ENCODE measurements around the gene SLC1A1. TPM values are rescaled to one million over a fixed set of nuclear protein-coding genes. Genes with fewer than 3 reads are reported as not detected.

The SLC1A1 gene
- total RNA-seq, 1 experiment from 2014 or later, result 3.2 TPM

DNA sequence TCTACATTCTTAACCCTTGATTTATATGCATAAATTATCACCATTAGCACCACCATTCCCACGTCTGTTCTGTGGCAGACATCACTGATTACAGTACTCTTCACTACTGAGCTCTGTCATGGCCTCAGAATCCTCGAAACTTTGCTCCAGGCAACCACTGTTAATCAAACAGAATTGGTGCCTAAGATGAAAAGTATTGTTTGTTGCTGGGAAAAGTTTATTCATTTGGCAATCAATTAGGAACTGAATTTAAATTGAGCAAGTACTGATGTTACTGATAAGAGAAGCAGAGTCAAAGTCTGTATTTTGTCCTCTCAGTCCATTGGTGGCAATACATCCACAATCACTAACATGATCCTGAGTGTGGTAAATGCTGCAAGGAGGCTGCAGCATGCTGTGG, 12.8 kb downstream of the SLC1A1 start:
- no peaks in the 10 kb centered on the region for H4K20me1 ChIP-seq (ENCODE audit: low read length)
- H3K4me3 ChIP-seq (ENCODE audit: low read length), result no peak overlapping the region
- DNase-seq (no peak), ATAC-seq (no peak)
- ChIA-PET CTCF (no interaction called here), POLR2A (ENCODE audit: unreplicated experiment) (interaction anchor here (0.7 kb wide), 1 partner anchor 16 kb away, joined by 3 read pairs; no protein-coding TSS in a partner anchor)
- H3K9me2 ChIP-seq (replicated peaks; ENCODE audit: low read length), result no peaks in the 10 kb centered on the region
- BruUV-seq (replicated peaks), result no TSS peak
- no peaks in the 10 kb centered on the region for H3F3A ChIP-seq (ENCODE audit: low read length, unreplicated experiment)
- H3K27ac ChIP-seq (ENCODE audit: low read length), result no peak overlapping the region
- no peaks in the 10 kb centered on the region for H3K79me2 ChIP-seq (ENCODE audit: low read length)
- intact Hi-C loops (cut with micrococcal nuclease), result no loop called here
- H3K9me3 ChIP-seq (ENCODE audit: low read length), result no peaks in the 10 kb centered on the region
- no peak overlapping the region for H2AFZ ChIP-seq (ENCODE audit: low read length)
- no peak overlapping the region for H3K4me2 ChIP-seq (ENCODE audit: low read length)
- TF ChIP-seq, protein P1, sequence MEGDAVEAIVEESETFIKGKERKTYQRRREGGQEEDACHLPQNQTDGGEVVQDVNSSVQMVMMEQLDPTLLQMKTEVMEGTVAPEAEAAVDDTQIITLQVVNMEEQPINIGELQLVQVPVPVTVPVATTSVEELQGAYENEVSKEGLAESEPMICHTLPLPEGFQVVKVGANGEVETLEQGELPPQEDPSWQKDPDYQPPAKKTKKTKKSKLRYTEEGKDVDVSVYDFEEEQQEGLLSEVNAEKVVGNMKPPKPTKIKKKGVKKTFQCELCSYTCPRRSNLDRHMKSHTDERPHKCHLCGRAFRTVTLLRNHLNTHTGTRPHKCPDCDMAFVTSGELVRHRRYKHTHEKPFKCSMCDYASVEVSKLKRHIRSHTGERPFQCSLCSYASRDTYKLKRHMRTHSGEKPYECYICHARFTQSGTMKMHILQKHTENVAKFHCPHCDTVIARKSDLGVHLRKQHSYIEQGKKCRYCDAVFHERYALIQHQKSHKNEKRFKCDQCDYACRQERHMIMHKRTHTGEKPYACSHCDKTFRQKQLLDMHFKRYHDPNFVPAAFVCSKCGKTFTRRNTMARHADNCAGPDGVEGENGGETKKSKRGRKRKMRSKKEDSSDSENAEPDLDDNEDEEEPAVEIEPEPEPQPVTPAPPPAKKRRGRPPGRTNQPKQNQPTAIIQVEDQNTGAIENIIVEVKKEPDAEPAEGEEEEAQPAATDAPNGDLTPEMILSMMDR (conservative IDR thresholded peaks at IDR 0.05; ENCODE audit: low read depth, low read length), result no peak
- TF ChIP-seq EZH2phosphoT487 (IDR thresholded peaks at IDR 0.05; ENCODE audit: borderline replicate concordance, low read length), result no peak
- no peak for TF ChIP-seq EZH2 (IDR thresholded peaks at IDR 0.05; ENCODE audit: low read length, unreplicated experiment)
- H3K9ac ChIP-seq (ENCODE audit: low read length), result no peak overlapping the region
- H3K27me3 ChIP-seq (ENCODE audit: low read length), result no peaks in the 10 kb centered on the region
- peaks cover 8% of the 10 kb centered on the region; the same call in 1 of the 2 replicates for H3K4me1 ChIP-seq (ENCODE audit: insufficient read depth, low read length)
- H3K36me3 ChIP-seq (ENCODE audit: low read depth, low read length), result no peaks in the 10 kb centered on the region

DNA sequence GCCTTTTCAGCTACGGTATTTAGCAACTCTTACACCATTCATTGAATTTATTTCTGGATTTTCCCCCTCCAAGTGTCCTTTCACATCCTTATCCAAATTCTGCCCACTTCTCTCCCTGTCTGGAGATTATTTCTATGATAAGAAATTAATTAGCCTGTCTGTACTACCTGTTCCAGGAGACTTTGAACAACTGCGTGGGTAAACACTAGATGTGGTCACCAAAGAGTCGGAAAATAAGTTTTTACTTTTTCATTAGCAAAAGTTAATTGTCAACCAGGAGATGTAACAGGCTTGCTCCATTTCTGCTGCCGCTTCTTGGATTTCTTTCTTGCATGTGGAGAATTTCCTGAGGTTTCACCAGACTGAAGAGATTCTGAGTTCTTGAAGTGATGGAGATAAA, 14.0 kb downstream of the SLC1A1 start:
- Histone ChIP-seq H3K27ac (ENCODE audit: low read length) (no peak overlapping the region), H4K20me1 (ENCODE audit: low read length) (no peaks in the 10 kb centered on the region), H3K27me3 (ENCODE audit: low read length) (no peaks in the 10 kb centered on the region), H3K9ac (ENCODE audit: low read length) (no peak overlapping the region), H3K9me2 (replicated peaks; ENCODE audit: low read length) (no peaks in the 10 kb centered on the region), H3K79me2 (ENCODE audit: low read length) (no peaks in the 10 kb centered on the region), H3K4me1 (ENCODE audit: insufficient read depth, low read length) (peaks cover 14% of the 10 kb centered on the region), H3K4me3 (ENCODE audit: low read length) (no peak overlapping the region), H3K4me2 (ENCODE audit: low read length) (no peak overlapping the region), H3K36me3 (ENCODE audit: low read depth, low read length) (no peaks in the 10 kb centered on the region), H2AFZ (ENCODE audit: low read length) (no peak overlapping the region), H3F3A (ENCODE audit: low read length, unreplicated experiment) (no peaks in the 10 kb centered on the region), H3K9me3 (ENCODE audit: low read length) (no peaks in the 10 kb centered on the region)
- DNase-seq (no peak), ATAC-seq (no peak)
- CTCF ChIA-PET, result no interaction called here
- POLR2A ChIA-PET (ENCODE audit: unreplicated experiment), result no interaction called here
- TF ChIP-seq EZH2phosphoT487 (IDR thresholded peaks at IDR 0.05; ENCODE audit: borderline replicate concordance, low read length) (no peak), EZH2 (IDR thresholded peaks at IDR 0.05; ENCODE audit: low read length, unreplicated experiment) (no peak)
- TF ChIP-seq, protein P1 (conservative IDR thresholded peaks at IDR 0.05; ENCODE audit: low read depth, low read length), result no peak
- BruUV-seq (replicated peaks), result no TSS peak
- intact Hi-C loops (cut with micrococcal nuclease), result no loop called here

DNA sequence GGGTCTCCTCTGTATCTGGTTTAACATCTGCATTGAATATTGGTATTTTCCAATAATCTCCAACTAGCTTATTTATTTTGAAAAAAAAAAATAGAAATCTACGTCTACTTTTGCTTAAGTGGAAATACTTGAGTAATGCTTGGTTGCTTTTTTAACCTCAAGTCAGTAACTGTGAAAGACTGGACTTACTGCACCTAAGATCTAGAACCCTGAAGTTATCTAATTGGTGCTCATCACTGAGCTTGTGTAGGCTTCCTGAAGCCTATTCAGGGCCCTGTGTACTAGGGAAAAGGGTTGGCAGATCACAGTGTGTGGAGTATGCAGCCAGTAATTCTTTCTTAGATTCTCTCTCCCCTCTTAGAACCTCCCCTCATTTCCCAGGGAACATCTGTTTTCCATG, 16.2 kb downstream of the SLC1A1 start:
- no peaks in the 10 kb centered on the region for H3K9me2 ChIP-seq (replicated peaks; ENCODE audit: low read length)
- no peak overlapping the region for H3K4me3 ChIP-seq (ENCODE audit: low read length)
- H3K4me2 ChIP-seq (ENCODE audit: low read length), result no peak overlapping the region
- BruUV-seq (replicated peaks), result no TSS peak
- no peaks in the 10 kb centered on the region for H3F3A ChIP-seq (ENCODE audit: low read length, unreplicated experiment)
- H2AFZ ChIP-seq (ENCODE audit: low read length), result no peak overlapping the region
- H4K20me1 ChIP-seq (ENCODE audit: low read length), result no peaks in the 10 kb centered on the region
- intact Hi-C loops (cut with micrococcal nuclease), result no loop called here
- no peaks in the 10 kb centered on the region for H3K27me3 ChIP-seq (ENCODE audit: low read length)
- ChIA-PET POLR2A (ENCODE audit: unreplicated experiment) (no interaction called here), CTCF (no interaction called here)
- H3K27ac ChIP-seq (ENCODE audit: low read length), result no peak overlapping the region
- no peaks in the 10 kb centered on the region for H3K36me3 ChIP-seq (ENCODE audit: low read depth, low read length)
- peaks cover 14% of the 10 kb centered on the region for H3K4me1 ChIP-seq (ENCODE audit: insufficient read depth, low read length)
- no peaks in the 10 kb centered on the region for H3K79me2 ChIP-seq (ENCODE audit: low read length)
- H3K9me3 ChIP-seq (ENCODE audit: low read length), result no peaks in the 10 kb centered on the region
- DNase-seq, result no peak
- TF ChIP-seq, protein P1 (conservative IDR thresholded peaks at IDR 0.05; ENCODE audit: low read depth, low read length), result no peak
- TF ChIP-seq EZH2phosphoT487 (IDR thresholded peaks at IDR 0.05; ENCODE audit: borderline replicate concordance, low read length) (no peak), EZH2 (IDR thresholded peaks at IDR 0.05; ENCODE audit: low read length, unreplicated experiment) (no peak)
- H3K9ac ChIP-seq (ENCODE audit: low read length), result no peak overlapping the region
- ATAC-seq, result no peak
